ENCODE measurements around the gene MYG1.

GRCh38 chr12:53325511-53326061 is 26.1 kb downstream of the MYG1 start:
- TF ChIP-seq CTCF (IDR thresholded peaks at IDR 0.05 in 4 of 5, conservative IDR thresholded peaks at IDR 0.05 in 1 of 5) (peak in 1 of 5 experiments; percentile 14), POLR2A (IDR thresholded peaks at IDR 0.05) (no peak)

Measured in gastrocnemius medialis (tissue), 4 donors.